ENCODE measurements around the gene MARK1.
"Not testable (repeated sequence)": the region's sequence is repeated elsewhere in the genome, so short reads cannot be mapped to it uniquely, and the experiment has no call there.

The MARK1 gene

DNA sequence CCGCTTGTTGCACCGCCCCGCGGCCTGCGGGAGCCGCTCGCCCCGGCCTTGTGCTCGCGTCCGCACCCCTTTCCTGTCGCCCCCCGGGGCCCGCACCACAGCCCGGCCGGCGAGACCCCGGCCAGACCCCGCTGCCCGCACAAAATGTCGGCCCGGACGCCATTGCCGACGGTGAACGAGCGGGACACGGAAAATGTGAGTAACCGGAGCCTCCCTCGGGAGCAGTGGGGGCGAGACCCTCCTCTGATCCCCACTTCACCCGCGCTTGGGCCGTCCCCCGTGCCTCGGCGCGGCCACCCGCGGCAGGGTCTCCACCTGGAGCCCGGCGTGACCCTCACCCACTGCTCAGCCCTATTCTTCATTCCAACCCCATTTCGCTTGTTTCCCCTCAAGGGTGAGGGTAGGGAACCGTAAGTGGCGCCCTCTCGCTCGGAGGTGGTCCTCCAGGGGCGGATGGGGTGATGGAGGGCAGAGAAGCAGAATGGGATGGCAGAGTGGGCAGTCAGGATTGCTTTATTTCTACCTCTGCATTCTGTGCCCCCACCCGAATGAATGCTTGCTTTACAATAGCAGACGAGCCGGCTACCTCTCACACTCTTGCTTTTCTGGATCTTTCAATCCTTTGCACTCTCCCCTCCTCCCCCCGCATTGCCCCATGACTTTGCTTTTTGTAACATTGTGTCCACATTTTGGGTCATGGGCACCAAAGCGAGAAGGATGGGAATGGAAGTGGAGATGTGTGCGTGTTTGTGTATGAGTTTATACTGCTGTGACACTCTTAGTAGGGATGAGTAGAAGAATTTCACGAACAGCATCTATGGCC is 954 bp downstream of the MARK1 start:
- DNase-seq (ENCODE audit: low spot score), result no peak

DNA sequence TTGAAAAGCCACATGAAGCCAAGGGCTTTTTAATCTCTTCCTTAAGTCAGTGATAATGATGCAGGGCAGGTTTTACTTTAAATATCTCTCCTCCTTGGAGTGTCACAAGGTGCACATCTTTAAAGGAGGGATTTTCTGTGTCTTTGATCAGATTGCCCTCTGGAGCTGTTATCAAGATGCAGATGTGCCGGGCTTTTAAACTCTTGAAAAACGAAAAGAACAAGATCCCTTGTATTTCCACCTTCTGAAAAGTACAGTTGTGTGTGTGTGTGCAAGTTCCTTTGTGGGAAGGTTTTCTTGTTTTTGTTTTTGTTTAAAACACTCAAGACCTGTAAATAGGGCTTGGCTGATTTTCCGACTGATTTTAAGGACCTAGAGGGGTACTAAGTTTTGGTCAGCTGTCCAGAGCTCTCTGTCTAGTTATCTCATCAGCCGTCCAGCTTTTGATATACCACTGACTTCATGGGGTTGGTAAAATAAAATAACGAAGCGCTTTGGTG is 1.6 kb downstream of the MARK1 start:
- no peak for DNase-seq (ENCODE audit: low spot score)

- no peak for DNase-seq (ENCODE audit: low spot score)
Observed at GRCh38 chr1:220533504-220534109, 5.7 kb downstream of the MARK1 start.

DNA sequence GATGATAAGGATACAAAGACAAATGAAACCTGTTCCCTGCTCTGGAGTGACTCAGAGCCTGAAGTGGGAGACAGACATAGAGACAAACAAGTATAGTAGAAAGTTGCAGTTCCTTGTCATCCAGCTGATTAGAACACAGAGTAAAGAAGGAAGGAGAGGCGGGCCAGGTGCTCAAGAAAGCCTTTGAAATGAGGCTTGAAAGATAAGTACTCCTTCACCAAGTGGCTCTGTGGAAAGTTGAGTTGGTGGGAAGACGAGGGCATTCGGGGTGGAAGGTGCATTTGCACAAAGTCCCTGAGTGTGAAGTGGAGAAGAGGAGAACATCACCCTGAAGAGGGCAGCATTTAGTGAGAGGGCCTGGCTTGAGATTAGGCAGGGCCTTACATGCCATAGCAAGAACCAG is 17.0 kb downstream of the MARK1 start:
- DNase-seq (ENCODE audit: low spot score), result no peak

- no peak for DNase-seq (ENCODE audit: low spot score)
Observed at GRCh38 chr1:220550811-220551399, 23.0 kb downstream of the MARK1 start.

DNA sequence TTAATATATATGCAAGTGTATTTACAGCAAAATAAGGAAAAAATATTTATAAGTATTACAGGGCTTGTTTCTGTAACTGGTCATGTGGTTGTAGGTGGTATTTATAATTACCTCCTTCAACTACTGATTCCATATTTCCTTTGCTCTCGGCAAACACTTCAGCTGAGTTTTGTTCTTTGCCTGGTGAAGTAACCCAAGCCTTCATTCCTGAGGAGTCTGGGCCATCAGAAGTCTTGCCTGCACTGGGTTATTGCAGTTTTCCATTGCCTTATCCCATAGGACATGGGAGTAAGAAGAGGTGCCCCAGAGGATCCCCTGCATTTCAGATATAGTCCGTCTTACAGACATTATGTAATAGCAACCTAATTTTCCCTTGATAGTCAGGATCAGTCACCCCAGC is 23.8 kb downstream of the MARK1 start:
- no peak for DNase-seq (ENCODE audit: low spot score)

- DNase-seq (ENCODE audit: low spot score), result no peak
Observed at GRCh38 chr1:220552672-220553260, 24.8 kb downstream of the MARK1 start.

GRCh38 chr1:220556641-220557040 is 28.7 kb downstream of the MARK1 start:
- DNase-seq (ENCODE audit: low spot score), result no peak

GRCh38 chr1:220563564-220563963 is 35.6 kb downstream of the MARK1 start:
- no peak for DNase-seq (ENCODE audit: low spot score)

GRCh38 chr1:220564216-220564615 is 36.3 kb downstream of the MARK1 start:
- DNase-seq (ENCODE audit: low spot score), result no peak

GRCh38 chr1:220565670-220566069 is 37.7 kb downstream of the MARK1 start:
- no peak for DNase-seq (ENCODE audit: low spot score)

DNA sequence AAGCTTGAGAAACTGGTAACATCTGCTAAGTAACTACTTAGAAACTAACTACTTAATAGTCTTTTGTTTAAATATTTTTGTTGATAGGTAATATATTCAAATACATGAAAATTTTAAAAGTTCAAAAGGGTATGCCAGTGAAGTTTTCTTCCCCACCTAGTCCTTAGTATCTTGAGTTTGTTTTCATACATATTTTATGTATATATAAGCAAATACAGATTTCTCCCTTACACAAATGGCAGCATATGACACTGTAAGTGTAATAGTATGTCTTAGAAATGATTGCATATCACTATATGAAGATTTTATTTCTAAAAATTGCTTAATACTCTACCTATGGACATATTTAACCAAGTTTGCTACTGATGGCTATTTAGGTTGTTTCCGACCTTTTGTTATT is 38.9 kb downstream of the MARK1 start:
- no peak for DNase-seq (ENCODE audit: low spot score)

GRCh38 chr1:220572416-220572815 is 44.5 kb downstream of the MARK1 start:
- no peak for DNase-seq (ENCODE audit: low spot score)

GRCh38 chr1:220573836-220574235 is 45.9 kb downstream of the MARK1 start:
- no peak for DNase-seq (ENCODE audit: low spot score)

DNA sequence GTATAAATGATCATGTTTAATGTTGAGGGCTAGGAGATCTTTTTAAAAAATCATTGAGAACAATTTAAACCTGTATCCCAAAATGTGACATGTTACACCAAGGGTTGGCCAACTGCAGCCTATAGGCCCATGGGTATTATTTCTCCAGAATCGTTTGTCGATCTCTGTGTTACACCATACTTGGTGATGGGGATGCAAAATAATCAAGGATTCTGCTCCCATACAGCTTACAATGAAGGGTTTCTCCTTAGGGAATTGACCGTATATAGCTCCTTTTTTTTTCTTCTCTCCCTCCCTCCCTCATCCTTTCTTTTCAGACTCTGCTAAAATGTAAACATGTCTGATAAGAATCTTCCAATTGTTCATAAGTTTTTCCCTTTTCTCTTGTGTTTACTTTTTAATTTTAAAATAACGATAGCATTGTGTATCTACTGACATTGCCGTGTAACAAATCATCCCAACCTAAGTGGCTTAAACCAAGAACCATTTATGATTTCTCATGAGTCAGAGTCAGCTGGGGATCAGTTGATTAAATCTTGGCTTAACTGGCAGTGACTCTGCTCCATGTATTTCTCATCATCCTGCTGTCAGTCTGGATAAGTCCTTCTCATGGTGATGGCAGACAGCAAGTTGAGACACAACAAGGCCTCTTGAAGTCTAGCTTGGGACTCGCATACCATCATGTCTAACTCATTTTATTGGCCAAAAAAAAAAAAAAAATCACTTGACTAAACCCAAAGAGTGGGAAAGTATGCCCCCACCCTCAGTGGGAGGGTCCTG is 48.0 kb downstream of the MARK1 start:
- DNase-seq (ENCODE audit: low spot score), result no peak

DNA sequence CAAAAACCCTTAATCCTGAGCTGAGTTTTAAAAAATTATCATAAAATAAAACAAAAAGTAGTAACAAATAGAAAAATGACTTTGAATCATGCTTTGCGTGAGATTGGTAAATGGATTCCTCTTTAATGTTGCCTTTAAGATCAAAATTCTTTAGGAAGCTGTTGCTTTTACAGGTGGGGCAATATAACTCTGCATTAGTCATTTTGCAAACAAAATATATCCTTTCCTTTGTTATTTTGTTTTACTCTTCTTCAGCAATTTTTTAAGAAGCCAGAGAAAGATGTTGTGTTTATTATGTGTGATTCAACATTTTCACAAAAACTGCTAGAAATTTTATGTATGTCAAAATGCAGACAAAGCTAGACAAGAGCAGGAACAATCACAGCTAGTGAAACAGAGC is 50.0 kb downstream of the MARK1 start:
- no peak for DNase-seq (ENCODE audit: low spot score)

GRCh38 chr1:220579317-220579716 is 51.4 kb downstream of the MARK1 start:
- DNase-seq (ENCODE audit: low spot score), result no peak

- DNase-seq (ENCODE audit: low spot score), result no peak
Observed at GRCh38 chr1:220592714-220593113, 64.8 kb downstream of the MARK1 start.

DNA sequence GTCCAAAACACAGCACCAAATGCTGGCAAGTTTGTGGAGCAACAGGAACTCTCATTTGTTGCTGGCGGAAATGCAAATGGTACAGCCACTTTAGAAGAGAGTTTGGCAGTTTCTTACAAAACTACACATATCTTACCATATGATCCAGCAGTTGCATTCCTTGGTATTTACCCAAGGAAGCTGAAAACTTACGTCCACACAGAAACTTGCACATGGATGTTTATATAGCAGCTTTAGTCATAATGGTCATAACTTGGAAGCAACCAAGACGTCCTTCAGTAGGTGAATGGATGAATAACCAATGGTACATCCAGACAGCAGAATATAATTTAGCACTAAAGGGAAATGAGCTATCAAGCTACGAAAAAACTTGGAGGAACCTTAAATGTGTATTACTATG is 66.4 kb downstream of the MARK1 start:
- DNase-seq (ENCODE audit: low spot score), result no peak

- DNase-seq (ENCODE audit: low spot score), result no peak
Observed at GRCh38 chr1:220595179-220595578, 67.2 kb downstream of the MARK1 start.

DNA sequence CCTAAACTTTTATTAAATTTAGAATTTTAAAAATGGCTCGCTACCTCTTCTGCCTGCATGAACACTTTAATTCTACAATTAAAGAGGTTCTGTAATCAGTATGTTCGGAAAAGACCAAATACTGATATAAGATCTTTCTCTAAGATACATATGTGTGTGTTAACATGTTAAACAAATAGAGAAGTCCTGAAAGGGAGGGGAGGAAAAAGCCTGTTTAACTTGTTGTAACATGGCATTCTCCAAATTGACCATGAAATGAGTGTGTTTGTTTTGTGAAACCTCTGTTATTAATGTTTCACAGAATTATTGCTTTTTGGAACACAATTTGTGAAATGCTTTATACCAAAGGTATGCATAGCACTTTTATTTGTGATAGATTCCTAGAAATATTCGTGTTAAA is 77.0 kb downstream of the MARK1 start:
- no peak for DNase-seq (ENCODE audit: low spot score)

- DNase-seq (ENCODE audit: low spot score), result not testable (repeated sequence)
Observed at GRCh38 chr1:220605651-220606050, 77.7 kb downstream of the MARK1 start.
